GM18502 (cell line): ENCODE measurements around the gene TOR1A.

Experiments
- ATAC-seq: cut with Tn5 transposase; IDR thresholded peaks from one replicate; pipeline ENCODE4 v1.9.1; 2021; ENCODE audit warnings: mild to moderate bottlenecking; ENCODE audit not compliant: unreplicated experiment, poor library complexity

Gene TOR1A

GRCh38 chr9:129762985-129763926, 60.7 kb downstream of the TOR1A start:
- ATAC-seq, result no peak
